NCI-H187 (cell line): ENCODE data around the gene SIN3B.

Experiments used
- DNase-seq, 2 experiments: peaks; one replicate each; lab custom pipeline; 2025; lab: John Stamatoyannopoulos, UW

SIN3B gene

DNA sequence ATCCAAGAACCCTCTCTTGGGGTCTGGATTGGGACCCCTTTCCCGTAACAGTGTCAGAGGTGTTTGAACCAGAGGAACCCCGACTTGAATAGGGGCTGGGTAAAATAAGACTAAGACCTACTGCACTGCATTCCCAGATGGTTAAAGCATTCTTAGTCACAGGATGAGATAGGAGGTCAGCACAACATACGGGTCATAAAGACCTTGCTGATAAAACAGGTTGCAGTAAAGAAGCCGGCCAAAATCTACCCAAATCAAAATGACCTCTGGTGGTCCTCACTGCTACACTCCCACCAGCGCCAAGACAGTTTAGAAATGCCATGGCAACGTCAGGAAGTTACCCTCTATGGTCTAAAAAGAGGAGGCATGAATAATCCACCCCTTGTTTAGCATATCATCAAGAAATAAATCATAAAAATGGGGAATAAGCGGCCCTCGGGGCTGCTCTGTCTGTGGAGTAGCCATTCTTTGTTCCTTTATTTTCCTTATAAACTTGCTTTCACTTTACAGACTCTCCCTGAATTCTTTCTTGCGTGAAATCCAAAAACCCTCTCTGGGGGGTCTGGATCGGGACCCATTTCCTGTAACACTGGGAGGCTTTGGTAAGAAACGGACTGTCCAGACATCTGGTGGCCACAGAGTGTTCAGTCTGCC, 4.4 kb upstream of the SIN3B start:
- no peak for DNase-seq

DNA sequence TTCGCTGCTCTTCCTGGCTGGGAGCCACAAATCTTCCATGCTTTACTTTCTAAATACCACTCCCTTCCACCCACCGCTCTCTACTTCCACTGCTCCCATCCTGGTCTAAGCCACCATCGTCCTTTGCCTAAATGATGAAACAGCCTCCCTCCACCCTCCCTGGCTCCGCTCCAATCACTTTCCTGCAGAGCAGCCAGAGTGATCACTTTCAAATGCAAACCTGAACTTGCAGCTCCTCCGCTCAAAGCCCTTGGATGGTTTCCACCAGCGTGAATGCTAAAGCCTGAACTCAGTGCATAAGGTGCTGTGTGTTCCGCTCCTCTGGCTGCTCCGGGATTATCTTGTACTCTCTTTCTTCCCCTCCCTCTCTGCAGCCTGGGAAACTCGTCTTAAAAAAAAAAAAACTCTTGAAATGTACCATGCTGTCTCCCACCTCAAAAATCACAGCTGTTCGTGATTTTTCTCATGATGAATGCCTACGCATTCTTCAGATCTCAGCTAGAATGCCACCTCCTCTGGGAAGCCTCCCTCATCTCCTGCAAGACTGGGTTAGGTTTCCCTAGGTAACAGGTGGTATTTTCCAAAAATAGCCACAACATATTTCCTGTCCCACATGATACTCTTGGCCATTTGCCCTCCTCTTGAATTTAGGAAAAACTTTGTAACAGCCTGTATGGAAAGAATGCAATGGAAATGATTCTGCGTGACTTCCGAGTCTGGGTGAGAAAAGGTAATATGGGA, 3.7 kb upstream of the SIN3B start:
- DNase-seq, result no peak

GRCh38 chr19:16829822-16830289, 658 bp downstream of the SIN3B start:
- DNase-seq, result no peak

GRCh38 chr19:16830679-16831078, 1.5 kb downstream of the SIN3B start:
- no peak for DNase-seq

DNA sequence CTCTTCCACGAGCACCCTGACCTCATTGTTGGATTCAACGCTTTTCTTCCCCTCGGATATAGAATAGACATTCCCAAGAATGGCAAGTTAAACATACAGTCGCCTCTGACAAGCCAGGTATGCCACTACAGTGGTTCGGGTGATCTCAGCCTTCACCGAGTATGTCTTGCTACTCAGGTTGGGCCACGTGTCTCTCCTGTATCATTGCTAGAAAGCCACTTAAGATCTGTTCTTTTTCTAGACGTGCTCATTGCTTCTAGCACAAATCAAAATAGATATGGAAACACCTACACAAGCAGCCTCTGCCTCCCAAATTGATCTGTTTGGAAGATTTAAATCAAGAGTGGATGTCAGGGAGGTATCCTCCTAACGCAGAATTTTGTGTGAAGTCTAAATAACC, 2.3 kb downstream of the SIN3B start:
- DNase-seq, result no peak

DNA sequence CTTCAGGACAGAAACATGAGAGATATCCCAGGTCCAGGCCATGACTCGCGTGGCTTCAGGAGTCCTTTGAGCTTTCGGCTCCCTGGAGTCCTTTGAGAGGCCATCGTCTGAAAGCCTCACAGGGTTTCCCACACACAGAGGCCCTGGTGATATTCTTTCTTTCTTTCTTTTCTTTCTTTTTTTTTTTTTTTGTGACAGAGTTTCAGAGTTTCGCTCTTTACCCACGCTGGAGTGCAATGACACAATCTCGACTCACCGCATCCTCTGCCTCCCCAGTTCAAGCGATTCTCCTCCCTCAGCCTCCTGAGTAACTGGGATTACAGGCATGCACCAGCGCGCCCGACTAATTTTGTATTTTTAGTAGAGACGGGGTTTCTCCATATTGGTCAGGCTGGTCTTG, 5.5 kb downstream of the SIN3B start:
- no peak for DNase-seq

DNA sequence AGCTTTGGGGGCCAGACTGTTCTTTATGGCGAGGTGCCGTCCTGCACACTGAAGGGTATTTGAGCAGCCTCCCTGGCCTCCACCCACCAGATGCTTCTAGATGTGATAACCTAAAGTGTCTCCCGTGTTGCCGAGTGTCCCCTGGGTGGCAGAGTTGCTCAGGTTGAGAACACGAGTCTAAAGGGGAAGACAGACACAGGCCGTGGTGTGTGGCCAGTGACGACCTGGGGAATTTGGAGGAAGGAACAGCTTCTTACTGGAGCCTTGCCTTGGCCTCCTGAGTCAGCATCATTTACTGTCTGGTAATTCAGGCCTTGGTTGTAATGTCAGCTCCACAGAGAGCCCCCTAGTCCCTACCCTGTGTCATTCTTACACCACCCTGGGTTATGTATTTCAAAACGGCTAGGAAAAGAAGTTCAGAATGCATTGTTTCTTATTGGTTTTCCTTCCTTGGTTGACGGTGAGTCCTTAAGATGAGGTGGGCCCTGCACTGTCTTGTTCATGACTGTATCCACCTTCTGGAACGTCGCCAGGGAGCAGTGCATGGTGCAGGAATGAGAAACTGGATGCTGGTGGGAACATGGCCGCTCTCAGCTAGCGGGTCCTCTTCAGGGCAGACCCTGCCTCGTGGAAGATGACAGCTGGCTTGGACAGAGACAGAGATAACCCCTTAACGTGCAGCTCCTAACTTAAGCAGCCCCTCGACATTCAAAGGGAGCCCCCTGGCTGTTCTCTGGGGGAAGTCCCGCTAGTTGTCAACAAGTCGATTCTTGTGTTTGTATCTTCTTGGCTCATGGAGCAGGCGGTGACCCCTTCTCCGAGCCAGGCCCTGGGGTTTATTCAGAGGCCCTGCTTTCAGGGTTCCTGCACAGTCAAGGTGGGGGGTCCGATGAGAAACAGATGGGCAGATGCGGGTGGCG, 7.2 kb downstream of the SIN3B start:
- DNase-seq, result no peak

- DNase-seq, result no peak
These were observed 7.8 kb downstream of the SIN3B start for GRCh38 chr19:16837035-16837362.

DNA sequence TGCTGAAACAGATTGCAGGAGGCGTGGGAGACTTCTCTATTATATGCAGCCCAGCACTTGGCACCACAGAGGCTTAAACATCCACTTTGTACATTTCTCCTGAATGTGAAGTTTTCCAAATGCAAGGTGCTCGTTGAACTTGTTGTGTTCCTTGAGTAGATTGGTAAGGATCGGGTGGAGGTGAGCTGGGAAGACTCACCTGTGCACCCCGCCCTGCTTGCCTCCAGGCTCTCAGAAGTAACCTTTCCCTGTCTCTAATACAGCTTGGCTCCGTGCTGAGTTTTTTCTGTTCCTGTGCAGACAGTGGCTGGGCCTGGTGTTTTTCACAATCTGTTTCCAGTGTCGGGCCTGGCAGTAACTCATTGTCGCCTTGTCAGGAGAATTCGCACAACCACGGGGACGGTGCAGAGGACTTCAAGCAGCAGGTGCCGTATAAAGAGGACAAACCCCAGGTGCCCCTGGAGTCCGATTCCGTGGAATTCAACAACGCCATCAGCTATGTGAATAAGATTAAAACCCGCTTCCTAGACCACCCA, 12.3 kb downstream of the SIN3B start:
- no peak for DNase-seq

- DNase-seq, result no peak
These were observed 17.7 kb downstream of the SIN3B start for GRCh38 chr19:16846901-16847300.

GRCh38 chr19:16847430-16847829, 18.2 kb downstream of the SIN3B start:
- DNase-seq, result no peak

DNA sequence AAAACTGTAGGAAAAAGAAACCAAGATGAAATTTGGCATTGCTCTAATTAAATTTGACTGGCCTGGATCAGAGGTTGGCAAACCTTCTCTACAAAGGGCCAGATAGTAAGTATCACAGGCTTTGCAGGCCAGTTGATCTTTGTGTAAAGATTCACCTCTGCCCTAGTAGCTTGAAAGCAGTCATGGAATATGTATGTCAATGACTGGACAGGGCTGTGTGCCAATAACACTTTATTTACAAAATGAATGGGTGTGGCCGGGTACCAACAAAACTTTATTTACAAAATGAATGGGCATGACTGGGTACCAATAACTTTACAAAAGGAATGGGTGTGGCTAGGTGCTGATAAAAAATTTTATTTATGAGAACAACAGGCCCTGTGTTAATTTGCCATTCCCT, 20.0 kb downstream of the SIN3B start:
- DNase-seq, result no peak

DNA sequence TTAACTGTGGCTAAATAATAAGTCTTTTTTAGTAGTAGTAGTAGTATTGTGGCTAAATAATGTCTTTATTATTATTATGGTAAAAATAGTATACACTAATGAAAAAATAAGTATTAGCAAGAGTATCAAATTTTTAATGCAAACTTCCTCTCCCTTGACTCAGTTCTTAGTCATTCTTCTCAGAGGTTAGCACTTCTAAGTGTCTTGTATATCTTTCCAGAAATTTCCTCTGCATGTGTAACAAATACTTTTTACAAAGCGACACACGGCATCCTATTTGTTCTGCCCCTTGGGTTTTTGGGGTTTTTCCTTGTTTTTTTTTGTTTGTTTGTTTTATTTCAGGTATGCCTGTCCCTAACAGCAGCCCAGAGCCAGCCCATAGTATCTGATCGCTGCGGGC, 20.9 kb downstream of the SIN3B start:
- no peak for DNase-seq

DNA sequence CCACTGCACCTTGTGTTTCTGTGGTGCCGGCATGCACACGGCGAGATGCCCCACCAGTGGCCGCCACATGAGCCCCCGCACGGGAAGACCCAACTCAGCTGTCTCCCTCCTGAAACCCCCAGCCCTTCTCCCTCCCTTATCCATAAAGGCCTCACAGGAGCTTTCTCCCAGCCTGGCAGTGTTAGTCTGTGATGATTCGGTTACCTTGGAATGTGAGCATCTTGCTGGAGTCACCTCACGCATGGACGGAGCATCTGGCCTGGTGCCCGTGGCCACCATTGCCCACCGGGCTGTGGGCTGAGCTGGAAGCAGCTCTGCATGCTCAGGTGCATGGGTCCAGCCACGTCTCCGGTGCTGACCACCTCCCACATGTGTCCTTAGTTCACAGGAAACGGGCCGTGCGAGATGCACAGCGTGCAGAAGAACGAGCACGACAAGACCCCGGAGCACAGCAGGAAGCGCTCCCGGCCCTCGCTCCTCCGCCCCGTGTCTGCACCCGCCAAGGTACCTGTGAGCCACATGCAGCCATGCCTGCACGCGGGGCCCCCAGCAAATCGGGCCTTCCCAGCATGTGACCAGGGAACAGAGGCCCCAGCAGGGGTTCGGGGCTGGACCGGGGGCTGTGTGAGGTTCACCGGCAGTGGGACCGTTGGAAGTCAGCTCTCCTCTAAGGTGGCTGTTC, 22.0 kb downstream of the SIN3B start:
- no peak for DNase-seq

- DNase-seq, result no peak
These were observed 23.9 kb downstream of the SIN3B start for GRCh38 chr19:16853066-16853465.

- no peak for DNase-seq
These were observed 26.9 kb downstream of the SIN3B start for GRCh38 chr19:16856091-16856490.

GRCh38 chr19:16859626-16860025, 30.4 kb downstream of the SIN3B start:
- no peak for DNase-seq

DNA sequence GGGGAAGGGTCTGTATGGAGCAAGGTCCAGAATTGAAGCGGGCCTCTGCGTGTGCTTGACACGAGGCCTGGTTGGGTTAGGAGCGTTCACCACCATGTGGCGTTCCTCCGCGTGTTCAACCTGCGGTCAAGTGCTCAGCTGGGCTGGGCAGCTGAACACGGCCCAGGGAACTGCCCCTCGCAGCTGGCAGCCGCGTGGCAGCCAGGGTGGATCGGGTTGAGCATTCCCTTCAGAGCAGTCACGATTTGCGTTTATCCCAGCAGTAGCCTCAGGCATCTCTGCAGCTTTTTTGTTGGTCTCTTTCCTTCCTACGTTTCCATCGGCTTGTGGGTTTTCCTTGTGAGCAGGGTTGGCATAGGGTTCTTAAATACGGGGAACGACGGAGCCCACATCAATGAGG, 30.9 kb downstream of the SIN3B start:
- no peak for DNase-seq

DNA sequence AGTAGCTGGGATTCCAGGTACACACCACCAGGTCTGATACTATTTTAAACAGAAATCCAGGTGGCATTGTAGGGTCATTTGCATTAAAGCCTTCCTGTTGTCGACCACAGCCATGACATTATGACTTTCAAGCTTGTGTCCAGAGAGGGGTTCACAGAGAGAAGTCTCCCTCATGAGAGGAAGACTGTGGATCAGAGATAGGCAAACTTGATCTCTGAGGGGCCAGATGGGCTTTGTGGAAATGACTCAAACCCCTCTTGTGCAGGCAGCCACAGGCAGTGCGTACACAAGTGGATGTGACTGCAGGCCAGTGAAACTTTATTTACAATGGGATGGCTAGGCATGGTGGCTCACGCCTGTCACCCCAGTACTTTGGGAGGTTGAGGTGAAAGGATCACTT, 31.8 kb downstream of the SIN3B start:
- DNase-seq, result no peak

DNA sequence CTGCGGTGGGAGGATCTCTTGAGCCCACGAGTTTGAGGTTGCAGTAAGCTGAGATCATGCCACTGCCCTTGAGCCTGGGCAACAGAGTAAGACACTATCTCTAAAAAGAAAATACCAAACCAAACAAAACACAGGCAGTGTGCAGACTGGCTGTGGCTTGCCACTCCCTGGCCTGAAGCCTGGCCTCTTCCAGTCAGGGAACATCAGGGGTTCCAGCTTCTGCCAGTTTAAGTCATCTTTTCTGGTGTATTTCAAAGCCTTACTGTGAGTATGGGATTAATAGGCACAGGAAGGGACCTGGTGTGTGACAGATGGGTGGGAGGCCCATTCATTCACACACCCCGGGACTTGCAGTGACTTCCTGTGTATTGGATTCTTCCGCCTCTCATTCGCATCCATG, 32.6 kb downstream of the SIN3B start:
- no peak for DNase-seq

DNA sequence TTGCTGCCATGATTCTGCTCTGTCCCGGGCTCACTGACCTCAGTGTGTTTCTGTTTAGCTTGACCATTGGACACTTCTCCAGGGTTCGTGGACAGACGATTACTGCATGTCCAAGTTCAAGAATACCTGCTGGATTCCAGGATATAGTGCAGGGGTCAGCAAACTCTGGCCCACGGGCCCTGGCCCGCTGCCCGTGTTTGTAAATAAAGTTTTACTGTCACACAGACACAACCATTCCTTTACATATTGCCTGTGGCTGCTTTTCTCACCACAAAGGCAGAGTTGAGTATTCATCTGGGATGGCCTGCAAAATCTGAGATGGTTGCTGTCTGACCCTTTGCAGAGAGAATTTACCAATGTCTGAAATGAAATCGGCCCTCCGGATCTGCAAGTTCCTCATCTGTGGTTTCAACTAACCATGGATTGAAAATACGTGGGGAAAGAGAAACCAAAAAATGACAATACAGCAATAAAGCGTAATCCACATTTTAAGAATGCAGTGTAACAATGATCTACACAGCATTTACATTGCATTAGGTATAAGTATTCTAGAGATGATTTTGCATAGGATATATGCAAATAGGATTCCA, 33.7 kb downstream of the SIN3B start:
- no peak for DNase-seq

DNA sequence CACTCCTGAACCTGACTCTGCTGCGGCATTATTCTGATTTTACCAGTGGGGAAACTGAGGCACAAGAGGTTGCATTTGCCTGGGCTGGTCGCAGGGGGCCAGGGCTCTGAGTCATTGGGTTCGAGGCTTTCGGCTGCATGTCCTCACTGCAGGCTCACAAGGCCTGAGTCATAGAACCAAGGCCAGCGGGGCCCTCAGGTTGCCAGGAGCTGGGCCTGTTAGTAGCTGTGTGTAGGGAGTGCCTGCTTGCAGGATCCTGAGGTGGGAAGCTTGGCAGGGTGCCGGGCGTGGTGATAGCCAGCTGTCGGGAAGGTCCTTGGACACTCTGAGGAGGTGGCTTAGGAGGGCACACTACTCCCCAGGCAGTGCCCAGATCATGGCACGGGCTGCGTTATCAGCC, 38.0 kb downstream of the SIN3B start:
- DNase-seq, result no peak
